HepG2 (cell line): ENCODE results near the gene CRMP1. TPM values are rescaled to one million over a fixed set of nuclear protein-coding genes. Genes with fewer than 3 reads are reported as not detected.

Experiments
- ATAC-seq: fragments of 200-7000 bp; cut with Tn5 transposase; 3 replicates; pipeline ENCODE4 v1.9.1; 2020; ENCODE audit warnings: mild to moderate bottlenecking, moderate library complexity
- BruUV-seq: library from RNA; stranded (reverse); fragments of 400-500 nt; replicated peaks from 2 replicates; lab custom pipeline; 2021; lab: Mats Ljungman, UMichigan
- CTCF ChIA-PET: fragments of 300-600 bp; formaldehyde crosslinking; extraction: SDS; loops from one replicate; lab custom pipeline; 2021; ENCODE audit warnings: low total read pairs, inconsistent platforms, low intra/inter-chr PET ratio; lab: Yijun Ruan, JAX
- POLR2A ChIA-PET: fragments of 350-600 bp; sonication (Branson Sonifier 250); formaldehyde crosslinking; loops from one replicate; lab custom pipeline; 2020; ENCODE audit warnings: antibody characterized with exemption, inconsistent platforms; lab: Yijun Ruan, JAX
- DNase-seq: peaks from one replicate; pipeline ENCODE4 v3.0.0-alpha.2; 2015; ENCODE audit warnings: low spot score
- FAIRE-seq: peaks from 3 replicates; lab custom pipeline; 2011; peaks lifted over from hg19 to GRCh38; lab: Jason Lieb, UNC
- H2AFZ ChIP-seq: one replicate; pipeline ENCODE4 v1.6.1; 2011; ENCODE audit warnings: low read length, inconsistent platforms
- H3K27ac ChIP-seq: fragments of 300-600 bp; 3 replicates; pipeline ENCODE4 v1.8.0; 2011; ENCODE audit warnings: mixed run types, mild to moderate bottlenecking, mixed read lengths, low read length, inconsistent platforms; ENCODE audit not compliant: insufficient read depth; ENCODE audit errors: extremely low read length
- H3K27me3 ChIP-seq, 2 experiments: fragments of 200-600 bp in 1 of 2; 2 replicates in 1 of 2; 3 replicates in 1 of 2; pipeline versions ENCODE4 v1.6.0 to v1.8.0; 2011; ENCODE audit warnings: low read length in 2 of 2, mild to moderate bottlenecking in 2 of 2, moderate library complexity in 2 of 2, inconsistent platforms in 1 of 2; ENCODE audit not compliant: insufficient read depth in 2 of 2, control insufficient read depth in 1 of 2
- H3K36me3 ChIP-seq, 2 experiments: fragments of 200-600 bp in 1 of 2; replicated peaks in 1 of 2; 2 replicates in 1 of 2; 3 replicates in 1 of 2; pipeline versions ENCODE4 v1.5.1 to v1.8.0; 2011; ENCODE audit warnings: low read length in 2 of 2, inconsistent platforms in 1 of 2; ENCODE audit not compliant: insufficient read depth in 2 of 2, control insufficient read depth in 1 of 2
- H3K4me1 ChIP-seq: 2 replicates; pipeline ENCODE4 v1.5.1; 2012; ENCODE audit warnings: low read length, inconsistent platforms; ENCODE audit not compliant: insufficient read depth
- H3K4me2 ChIP-seq: 2 replicates; pipeline ENCODE4 v1.6.0; 2011; ENCODE audit warnings: low read depth, low read length, inconsistent platforms
- H3K4me3 ChIP-seq, 3 experiments: fragments of 200-600 bp in 1 of 3; sonication (generic), shearing (Covaris generic) in 1 of 3; replicated peaks in 1 of 3; 2 replicates each; pipeline ENCODE4 v1.5.1; 2011 to 2016; ENCODE audit warnings: low read length in 3 of 3, inconsistent platforms in 2 of 3, low read depth in 2 of 3, mild to moderate bottlenecking in 2 of 3, control low read depth in 1 of 3, mixed read lengths in 1 of 3; ENCODE audit not compliant: insufficient read depth in 1 of 3
- H3K79me2 ChIP-seq: one replicate; pipeline ENCODE4 v1.6.1; 2011; ENCODE audit warnings: low read length, inconsistent platforms; ENCODE audit not compliant: insufficient read depth
- H3K9ac ChIP-seq: 2 replicates; pipeline ENCODE4 v1.6.0; 2011; ENCODE audit warnings: mild to moderate bottlenecking, low read depth, low read length, inconsistent platforms; ENCODE audit not compliant: insufficient read depth
- H3K9me3 ChIP-seq: 2 replicates; pipeline ENCODE4 v1.5.1; 2012; ENCODE audit warnings: mild to moderate bottlenecking, low read length
- H4K20me1 ChIP-seq: 2 replicates; pipeline ENCODE4 v1.6.0; 2011; ENCODE audit warnings: inconsistent platforms, mild to moderate bottlenecking, low read length, moderate library complexity; ENCODE audit not compliant: insufficient read depth
- ARID2 ChIP-seq: sonication (generic); formaldehyde crosslinking; IDR thresholded peaks from 2 replicates; pipeline ENCODE4 v1.8.1; 2022; ENCODE audit warnings: mild to moderate bottlenecking, missing genetic modification reagents, borderline replicate concordance
- MIER2 ChIP-seq: IDR thresholded peaks from 2 replicates; pipeline ENCODE4 v1.6.1; 2016; ENCODE audit warnings: missing biosample characterization, missing genetic modification reagents
- REST ChIP-seq, 2 experiments: IDR thresholded peaks; 2 replicates each; pipeline ENCODE4 v1.6.1; 2011 to 2012; ENCODE audit warnings: low read length in 2 of 2, borderline replicate concordance in 1 of 2, low read depth in 1 of 2, mild to moderate bottlenecking in 1 of 2, moderate library complexity in 1 of 2
- ZNF678 ChIP-seq: sonication (generic); formaldehyde crosslinking; IDR thresholded peaks from 2 replicates; pipeline ENCODE4 v1.4.0; 2020; ENCODE audit warnings: mild to moderate bottlenecking, missing genetic modification reagents
- ZNF75D ChIP-seq: sonication (generic); formaldehyde crosslinking; IDR thresholded peaks from 2 replicates; pipeline ENCODE4 v1.8.1; 2023; ENCODE audit warnings: missing genetic modification reagents, mild to moderate bottlenecking, borderline replicate concordance
- WGBS: methylation state at CpG from one replicate; pipeline ENCODE4 v1.1.6; 2017; ENCODE audit warnings: low lambda C conversion rate; 5-methylcytosine and 5-hydroxymethylcytosine counted together
- in situ Hi-C: cut with HindIII; loops from 2 replicates; pipeline ENCODE4 v1.10.0; 2017; ENCODE audit warnings: low pct_unique_long_range_greater_than_20kb; ENCODE audit not compliant: extremely low pct_ligation_motif_present
- intact Hi-C: fragments of 100-400 bp; cut with micrococcal nuclease; formaldehyde crosslinking; loops from one replicate; pipeline ENCODE4 v1.10.0; 2022; ENCODE audit not compliant: unreplicated experiment
- polyA plus RNA-seq, 8 experiments: library from polyadenylated mRNA; depleted of rRNA in 3 of 8; stranded (reverse) in 7 of 8; unstranded in 1 of 8; fragments of >200 nt; fragmentation: Illumina TruSeq in 4 of 8; extraction: Trizol in 4 of 8; gene quantifications; 2 replicates each; pipeline versions ENCODE4 v1.2.1 to v1.2.3, GENCODE V29; 2011 to 2016; ENCODE audit warnings: low read depth in 4 of 8, missing spikeins in 1 of 8, mixed read lengths in 1 of 8; ENCODE audit not compliant: insufficient read depth in 1 of 8
- total RNA-seq, 5 experiments: library from RNA; depleted of rRNA; stranded (reverse); fragments of >200 nt; fragmentation: Illumina TruSeq; extraction: Trizol; gene quantifications; 2 replicates each; pipeline ENCODE4 v1.2.3, GENCODE V29; 2016; ENCODE audit warnings: low read depth in 1 of 5

The CRMP1 gene
- total and polyA plus RNA-seq, 2 of the 13 experiments (the other 11 are each of a cell fraction or from before 2014, with no cell fraction given): not detected

GRCh38 chr4:5882947-5883346 lies 9.9 kb downstream of the CRMP1 start:
- no peaks in the 10 kb centered on the region for H3K9me3 ChIP-seq
- no peak overlapping the region for H3K27ac ChIP-seq
- H3K9ac ChIP-seq: no peak overlapping the region
- intact Hi-C loops: no loop called here
- no peaks in the 10 kb centered on the region for H3K36me3 ChIP-seq
- no peak for TF ChIP-seq ZNF75D (CRISPR knock-in tag)
- CTCF ChIA-PET: no interaction called here
- peaks cover 3 to 12% of the 10 kb centered on the region in 2 experiments; a peak in 3 of 5 replicates for H3K27me3 ChIP-seq
- no peaks in the 10 kb centered on the region for H3K79me2 ChIP-seq
- ATAC-seq (no peak), DNase-seq (no peak), FAIRE-seq (no peak)
- WGBS: 3% methylated on average over 3 of the region's 3 CpGs
- H2AFZ ChIP-seq: no peak overlapping the region
- BruUV-seq: no TSS peak
- no peak overlapping the region for H3K4me3 ChIP-seq
- no peaks in the 10 kb centered on the region for H4K20me1 ChIP-seq
- no peak overlapping the region for H3K4me2 ChIP-seq
- H3K4me1 ChIP-seq: no peaks in the 10 kb centered on the region
- in situ Hi-C loops: no loop called here
- POLR2A ChIA-PET: no interaction called here

GRCh38 chr4:5881340-5881739 lies 11.5 kb downstream of the CRMP1 start:
- no TSS peak for BruUV-seq
- CTCF ChIA-PET: no interaction called here
- H3K27ac ChIP-seq: no peak overlapping the region
- H3K4me1 ChIP-seq: no peaks in the 10 kb centered on the region
- WGBS: 0% methylated on average over 4 of the region's 4 CpGs
- POLR2A ChIA-PET: no interaction called here
- H3K27me3 ChIP-seq: peaks cover 1 to 3% of the 10 kb centered on the region in 2 experiments; a peak in 2 of 5 replicates
- H3K4me3 ChIP-seq: no peak overlapping the region
- intact Hi-C loops: no loop called here
- H3K4me2 ChIP-seq: no peak overlapping the region
- no peak for FAIRE-seq
- H3K79me2 ChIP-seq: no peaks in the 10 kb centered on the region
- DNase-seq: no peak
- no peaks in the 10 kb centered on the region for H3K36me3 ChIP-seq
- in situ Hi-C loops: no loop called here
- no peak for ATAC-seq
- no peaks in the 10 kb centered on the region for H3K9me3 ChIP-seq
- no peak overlapping the region for H2AFZ ChIP-seq
- no peaks in the 10 kb centered on the region for H4K20me1 ChIP-seq
- no peak overlapping the region for H3K9ac ChIP-seq
- TF ChIP-seq ARID2 (CRISPR knock-in tag) (no peak), REST (IDR thresholded peaks at IDR 0.05; ENCODE audit: borderline replicate concordance in 1 of 2, low read depth in 1 of 2, low read length in 2 of 2) (peak; percentile 34 to 91), ZNF678 (no peak), MIER2 (peak; percentile 87)
